ENCODE results near the gene TAF5L. TPM values are rescaled to one million over a fixed set of nuclear protein-coding genes. Genes with fewer than 3 reads are reported as not detected.

Gene TAF5L
- total and polyA plus RNA-seq, 2 of the 13 experiments (the other 11 are each of a cell fraction or from before 2014, with no cell fraction given), result 10.8 to 18.2 TPM

- TF ChIP-seq TIGD3 (CRISPR knock-in tag; IDR thresholded peaks at IDR 0.05; ENCODE audit: borderline replicate concordance) (no peak), FOXJ3 (CRISPR knock-in tag; IDR thresholded peaks at IDR 0.05; ENCODE audit: borderline replicate concordance) (no peak), GATAD1 (CRISPR knock-in tag; IDR thresholded peaks at IDR 0.05) (peak; percentile 79), ZNF557 (CRISPR knock-in tag; IDR thresholded peaks at IDR 0.05) (no peak), ZNF646 (CRISPR knock-in tag; IDR thresholded peaks at IDR 0.05) (no peak), PREB (CRISPR knock-in tag; IDR thresholded peaks at IDR 0.05) (no peak), ZNF441 (CRISPR knock-in tag; IDR thresholded peaks at IDR 0.05; ENCODE audit: borderline replicate concordance) (0 out of 2 replicates have a peak, but pooled peaks have one; percentile 45), MED13 (CRISPR knock-in tag; IDR thresholded peaks at IDR 0.05) (no peak), ZNF570 (CRISPR knock-in tag; IDR thresholded peaks at IDR 0.05; ENCODE audit: borderline replicate concordance) (0 out of 2 replicates have a peak, but pooled peaks have one; percentile 24), PLRG1 (conservative IDR thresholded peaks at IDR 0.05) (no peak), GLI4 (CRISPR knock-in tag; IDR thresholded peaks at IDR 0.05; ENCODE audit: borderline replicate concordance) (peak; percentile 94; the same call in 1 of the 2 replicates), ZNF83 (CRISPR knock-in tag; IDR thresholded peaks at IDR 0.05; ENCODE audit: borderline replicate concordance) (no peak), MBD4 (IDR thresholded peaks at IDR 0.05; ENCODE audit: borderline replicate concordance, low read length) (no peak), ZNF850 (CRISPR knock-in tag; conservative IDR thresholded peaks at IDR 0.05) (no peak), HBP1 (CRISPR knock-in tag; IDR thresholded peaks at IDR 0.05; ENCODE audit: low read depth) (peak; percentile 72; the same call in 1 of the 2 replicates), ZNF33A (CRISPR knock-in tag; IDR thresholded peaks at IDR 0.05; ENCODE audit: borderline replicate concordance) (no peak), RFXAP (CRISPR knock-in tag; IDR thresholded peaks at IDR 0.05; ENCODE audit: borderline replicate concordance) (no peak), MXI1 (IDR thresholded peaks at IDR 0.05; ENCODE audit: borderline replicate concordance, low read depth, low read length) (peak; percentile 99), HOXA7 (CRISPR knock-in tag; IDR thresholded peaks at IDR 0.05) (no peak)
These were observed at the start of gene TAF5L, which contains the start of gene URB2 (continued) for GRCh38 chr1:229625915-229626831.
